WTC11 (cell line): ENCODE data around the gene POLR3H. TPM values are rescaled to one million over a fixed set of nuclear protein-coding genes. Genes with fewer than 3 reads are reported as not detected.

Source experiments
- ATAC-seq: fragments of 200-7000 bp; cut with Tn5 transposase; 2 replicates; pipeline ENCODE4 v1.10.0; 2021; ENCODE audit warnings: mild to moderate bottlenecking, moderate library complexity
- CTCF ChIA-PET: fragments of 300-600 bp; sonication (Branson Sonifier 250); formaldehyde crosslinking; loops from one replicate; lab custom pipeline; 2021; ENCODE audit warnings: antibody characterized with exemption; lab: Charles Lee
- POLR2A ChIA-PET: fragments of 350-600 bp; sonication (Branson Sonifier 250); formaldehyde crosslinking; loops from one replicate; lab custom pipeline; 2021; ENCODE audit warnings: antibody characterized with exemption; lab: Charles Lee
- DNase-seq: peaks from one replicate; pipeline ENCODE4 v3.0.0; 2021; ENCODE audit warnings: low spot score
- H3K27ac Mint-ChIP-seq: 2 replicates; pipeline ENCODE4 v1.8.0; 2021; ENCODE audit warnings: mixed read lengths
- H3K27me3 Mint-ChIP-seq: 2 replicates; pipeline ENCODE4 v1.8.0; 2021; ENCODE audit warnings: low read depth, mild to moderate bottlenecking, moderate library complexity, mixed read lengths
- H3K36me3 Mint-ChIP-seq: 2 replicates; pipeline ENCODE4 v1.8.0; 2021; ENCODE audit warnings: mixed read lengths
- H3K4me1 Mint-ChIP-seq: 2 replicates; pipeline ENCODE4 v1.8.0; 2022; ENCODE audit warnings: mixed read lengths
- H3K4me3 Mint-ChIP-seq: 2 replicates; pipeline ENCODE4 v1.8.0; 2021; ENCODE audit warnings: mild to moderate bottlenecking, moderate library complexity, mixed read lengths
- H3K9me3 Mint-ChIP-seq: 2 replicates; pipeline ENCODE4 v1.8.0; 2021; ENCODE audit warnings: mixed read lengths
- ATF1 ChIP-seq: sonication (generic); formaldehyde crosslinking; IDR thresholded peaks from 2 replicates; pipeline ENCODE4 v1.8.1; 2023; ENCODE audit warnings: mild to moderate bottlenecking, moderate library complexity, missing genetic modification reagents
- ELF4 ChIP-seq: sonication (generic); formaldehyde crosslinking; IDR thresholded peaks from 2 replicates; pipeline ENCODE4 v1.8.1; 2022; ENCODE audit warnings: low read depth, mild to moderate bottlenecking, moderate library complexity, missing genetic modification reagents
- EMX1 ChIP-seq: fragments of 250-450 bp; sonication (Bioruptor Pico); IDR thresholded peaks from 2 replicates; pipeline ENCODE4 v1.8.0; 2021; ENCODE audit warnings: mild to moderate bottlenecking
- FOXJ3 ChIP-seq: sonication (generic); formaldehyde crosslinking; IDR thresholded peaks from 2 replicates; pipeline ENCODE4 v1.9.0; 2021; ENCODE audit warnings: missing genetic modification reagents, mild to moderate bottlenecking, borderline replicate concordance
- FOXK1 ChIP-seq: sonication (generic); formaldehyde crosslinking; IDR thresholded peaks from 2 replicates; pipeline ENCODE4 v1.8.0; 2022; ENCODE audit warnings: mild to moderate bottlenecking, moderate library complexity, missing genetic modification reagents
- GRHL2 ChIP-seq: fragments of 250-450 bp; sonication (Bioruptor Pico); IDR thresholded peaks from 2 replicates; pipeline ENCODE4 v1.8.0; 2022; ENCODE audit warnings: mild to moderate bottlenecking, moderate library complexity; ENCODE audit not compliant: insufficient replicate concordance, severe bottlenecking
- NFE2L1 ChIP-seq: sonication (generic); formaldehyde crosslinking; IDR thresholded peaks from 2 replicates; pipeline ENCODE4 v1.8.1; 2023; ENCODE audit warnings: missing genetic modification reagents
- NR3C1 ChIP-seq: sonication (generic); formaldehyde crosslinking; conservative IDR thresholded peaks from 2 replicates; pipeline ENCODE4 v1.8.1; 2023; ENCODE audit warnings: low read depth, mild to moderate bottlenecking, missing genetic modification reagents
- PRRX2 ChIP-seq: fragments of 250-450 bp; sonication (Bioruptor Pico); IDR thresholded peaks from 2 replicates; pipeline ENCODE4 v1.8.0; 2021; ENCODE audit warnings: mild to moderate bottlenecking
- RORB ChIP-seq: fragments of 250-450 bp; sonication (Bioruptor Pico); IDR thresholded peaks from 2 replicates; pipeline ENCODE4 v1.9.0; 2021; ENCODE audit warnings: mild to moderate bottlenecking
- TEAD1 ChIP-seq: sonication (generic); formaldehyde crosslinking; IDR thresholded peaks from 2 replicates; pipeline ENCODE4 v1.8.0; 2022; ENCODE audit warnings: mild to moderate bottlenecking, missing genetic modification reagents
- TEAD4 ChIP-seq: sonication (generic); formaldehyde crosslinking; IDR thresholded peaks from 2 replicates; pipeline ENCODE4 v1.8.0; 2022; ENCODE audit warnings: mild to moderate bottlenecking, missing genetic modification reagents
- ZNF416 ChIP-seq: fragments of 250-450 bp; sonication (Bioruptor Pico); IDR thresholded peaks from 2 replicates; pipeline ENCODE4 v1.9.0; 2021; ENCODE audit warnings: mild to moderate bottlenecking, inconsistent platforms
- ZNF671 ChIP-seq: fragments of 250-450 bp; sonication (Bioruptor Pico); IDR thresholded peaks from 2 replicates; pipeline ENCODE4 v1.8.0; 2021; ENCODE audit warnings: mild to moderate bottlenecking
- total RNA-seq: library from RNA; stranded (reverse); gene quantifications from 3 replicates; pipeline ENCODE4 v1.2.3, GENCODE V29; 2021
- TF ChIP-seq, protein P1 (sequence below): sonication (generic); formaldehyde crosslinking; IDR thresholded peaks from 2 replicates; pipeline ENCODE4 v1.8.1; 2023; ENCODE audit warnings: mild to moderate bottlenecking, missing genetic modification reagents
- TF ChIP-seq, protein P2 (sequence below): sonication (generic); formaldehyde crosslinking; IDR thresholded peaks from 2 replicates; pipeline ENCODE4 v1.8.0; 2022; ENCODE audit warnings: mild to moderate bottlenecking, missing genetic modification reagents
- TF ChIP-seq, protein P3 (sequence below): sonication (generic); formaldehyde crosslinking; IDR thresholded peaks from 2 replicates; pipeline ENCODE4 v1.8.0; 2022; ENCODE audit warnings: mild to moderate bottlenecking, missing genetic modification reagents
- TF ChIP-seq, protein P4 (sequence below): fragments of 200-600 bp; IDR thresholded peaks from 2 replicates; pipeline ENCODE4 v1.8.0; 2022; ENCODE audit warnings: antibody characterized with exemption
- TF ChIP-seq, protein P5 (sequence below): sonication (generic); formaldehyde crosslinking; IDR thresholded peaks from 2 replicates; pipeline ENCODE4 v1.8.0; 2023; ENCODE audit warnings: missing genetic modification reagents, mild to moderate bottlenecking, borderline replicate concordance
- TF ChIP-seq, protein P6 (sequence below): sonication (generic); formaldehyde crosslinking; IDR thresholded peaks from 2 replicates; pipeline ENCODE4 v1.8.1; 2022; ENCODE audit warnings: mild to moderate bottlenecking, moderate library complexity, missing genetic modification reagents
- TF ChIP-seq, protein P7 (sequence below): sonication (generic); formaldehyde crosslinking; conservative IDR thresholded peaks from 2 replicates; pipeline ENCODE4 v1.8.1; 2023; ENCODE audit warnings: mild to moderate bottlenecking, low read depth, missing genetic modification reagents, moderate library complexity

The POLR3H gene
- total RNA-seq, 1 experiment from 2014 or later = 28.8 TPM

DNA sequence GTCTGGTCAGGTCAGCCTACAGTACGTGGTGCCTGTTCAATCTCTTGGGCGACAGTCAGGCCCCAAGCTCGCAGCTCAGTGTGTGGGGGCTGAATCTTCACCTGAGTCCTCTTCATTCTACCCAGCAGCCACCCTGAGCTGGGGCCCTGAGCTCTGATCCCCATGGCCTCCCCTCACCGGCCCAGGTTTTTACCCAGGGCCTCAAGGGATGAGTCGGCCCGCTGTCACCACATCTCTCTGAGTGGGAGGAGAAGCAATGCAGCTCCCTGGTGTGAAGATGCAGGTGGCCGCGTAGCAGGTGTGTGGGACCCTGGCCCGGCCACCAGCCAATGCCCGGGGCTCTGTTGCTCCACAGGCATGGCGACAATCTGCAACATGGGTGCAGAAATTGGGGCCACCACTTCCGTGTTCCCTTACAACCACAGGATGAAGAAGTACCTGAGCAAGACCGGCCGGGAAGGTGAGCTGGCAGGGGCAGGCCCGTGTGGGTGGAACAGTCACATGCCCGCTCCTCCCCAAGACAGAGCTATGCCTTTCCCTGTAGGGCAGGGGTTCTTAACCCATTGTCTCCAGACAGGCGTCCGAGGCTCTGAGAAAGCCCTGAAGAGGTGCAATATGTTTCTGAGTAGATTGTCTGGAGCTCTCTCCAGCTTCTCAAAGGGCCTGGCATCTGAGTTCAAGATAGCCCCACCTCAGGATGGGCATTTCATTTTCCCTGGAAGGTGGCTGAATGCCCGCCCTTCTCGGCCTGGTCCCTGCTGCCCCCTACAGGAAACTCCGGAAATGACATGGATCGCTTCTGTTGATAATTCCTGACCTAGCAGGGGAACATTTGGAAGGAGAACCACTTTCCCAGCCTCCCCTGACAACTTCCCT, 26.9 kb downstream of the POLR3H start:
- H3K27me3 Mint-ChIP-seq = no peaks in the 10 kb centered on the region
- H3K9me3 Mint-ChIP-seq = no peaks in the 10 kb centered on the region
- peak; percentile 38 for ATAC-seq
- ChIA-PET POLR2A (interaction anchor here (1.2 to 1.3 kb wide), 2 partner anchors 49 to 70 kb away, joined by 4 to 7 read pairs; partner anchors contain the start of genes PHF5A and TOB2), CTCF (interaction anchor here (0.6 to 4.7 kb wide), 51 partner anchors 8 to 271 kb away, joined by 3 to 110 read pairs (median 5); partner anchors contain the start of genes ACO2, CSDC2, PHF5A and PMM1)
- H3K27ac Mint-ChIP-seq = no peak overlapping the region
- H3K4me3 Mint-ChIP-seq = no peak overlapping the region
- peaks cover 22% of the 10 kb centered on the region; the same call in 1 of the 2 replicates for H3K36me3 Mint-ChIP-seq
- TF ChIP-seq PRRX2 (CRISPR knock-in tag) = no peak
- peak; percentile 13; the same call in 1 of the 2 replicates for TF ChIP-seq TEAD4
- no peak for TF ChIP-seq GRHL2
- TF ChIP-seq, protein P1, sequence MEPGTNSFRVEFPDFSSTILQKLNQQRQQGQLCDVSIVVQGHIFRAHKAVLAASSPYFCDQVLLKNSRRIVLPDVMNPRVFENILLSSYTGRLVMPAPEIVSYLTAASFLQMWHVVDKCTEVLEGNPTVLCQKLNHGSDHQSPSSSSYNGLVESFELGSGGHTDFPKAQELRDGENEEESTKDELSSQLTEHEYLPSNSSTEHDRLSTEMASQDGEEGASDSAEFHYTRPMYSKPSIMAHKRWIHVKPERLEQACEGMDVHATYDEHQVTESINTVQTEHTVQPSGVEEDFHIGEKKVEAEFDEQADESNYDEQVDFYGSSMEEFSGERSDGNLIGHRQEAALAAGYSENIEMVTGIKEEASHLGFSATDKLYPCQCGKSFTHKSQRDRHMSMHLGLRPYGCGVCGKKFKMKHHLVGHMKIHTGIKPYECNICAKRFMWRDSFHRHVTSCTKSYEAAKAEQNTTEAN (CRISPR knock-in tag) = no peak
- TF ChIP-seq, protein P2, sequence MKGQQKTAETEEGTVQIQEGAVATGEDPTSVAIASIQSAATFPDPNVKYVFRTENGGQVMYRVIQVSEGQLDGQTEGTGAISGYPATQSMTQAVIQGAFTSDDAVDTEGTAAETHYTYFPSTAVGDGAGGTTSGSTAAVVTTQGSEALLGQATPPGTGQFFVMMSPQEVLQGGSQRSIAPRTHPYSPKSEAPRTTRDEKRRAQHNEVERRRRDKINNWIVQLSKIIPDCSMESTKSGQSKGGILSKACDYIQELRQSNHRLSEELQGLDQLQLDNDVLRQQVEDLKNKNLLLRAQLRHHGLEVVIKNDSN = 0 out of 2 replicates have a peak, but pooled peaks have one; percentile 15
- no peak for TF ChIP-seq EMX1
- no peak for TF ChIP-seq FOXJ3
- no peak for TF ChIP-seq NR3C1 (CRISPR knock-in tag)
- TF ChIP-seq, protein P3, sequence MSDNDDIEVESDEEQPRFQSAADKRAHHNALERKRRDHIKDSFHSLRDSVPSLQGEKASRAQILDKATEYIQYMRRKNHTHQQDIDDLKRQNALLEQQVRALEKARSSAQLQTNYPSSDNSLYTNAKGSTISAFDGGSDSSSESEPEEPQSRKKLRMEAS (CRISPR knock-in tag) = no peak
- TF ChIP-seq, protein P4, sequence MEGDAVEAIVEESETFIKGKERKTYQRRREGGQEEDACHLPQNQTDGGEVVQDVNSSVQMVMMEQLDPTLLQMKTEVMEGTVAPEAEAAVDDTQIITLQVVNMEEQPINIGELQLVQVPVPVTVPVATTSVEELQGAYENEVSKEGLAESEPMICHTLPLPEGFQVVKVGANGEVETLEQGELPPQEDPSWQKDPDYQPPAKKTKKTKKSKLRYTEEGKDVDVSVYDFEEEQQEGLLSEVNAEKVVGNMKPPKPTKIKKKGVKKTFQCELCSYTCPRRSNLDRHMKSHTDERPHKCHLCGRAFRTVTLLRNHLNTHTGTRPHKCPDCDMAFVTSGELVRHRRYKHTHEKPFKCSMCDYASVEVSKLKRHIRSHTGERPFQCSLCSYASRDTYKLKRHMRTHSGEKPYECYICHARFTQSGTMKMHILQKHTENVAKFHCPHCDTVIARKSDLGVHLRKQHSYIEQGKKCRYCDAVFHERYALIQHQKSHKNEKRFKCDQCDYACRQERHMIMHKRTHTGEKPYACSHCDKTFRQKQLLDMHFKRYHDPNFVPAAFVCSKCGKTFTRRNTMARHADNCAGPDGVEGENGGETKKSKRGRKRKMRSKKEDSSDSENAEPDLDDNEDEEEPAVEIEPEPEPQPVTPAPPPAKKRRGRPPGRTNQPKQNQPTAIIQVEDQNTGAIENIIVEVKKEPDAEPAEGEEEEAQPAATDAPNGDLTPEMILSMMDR = peak; percentile 91
- no peak for TF ChIP-seq FOXK1 (CRISPR knock-in tag)
- no peak for TF ChIP-seq ZNF671 (CRISPR knock-in tag)
- TF ChIP-seq NFE2L1 (CRISPR knock-in tag) = no peak
- TF ChIP-seq RORB (CRISPR knock-in tag) = no peak
- TF ChIP-seq ELF4 = no peak
- peak; percentile 86 for DNase-seq
- H3K4me1 Mint-ChIP-seq = peaks cover 14% of the 10 kb centered on the region

DNA sequence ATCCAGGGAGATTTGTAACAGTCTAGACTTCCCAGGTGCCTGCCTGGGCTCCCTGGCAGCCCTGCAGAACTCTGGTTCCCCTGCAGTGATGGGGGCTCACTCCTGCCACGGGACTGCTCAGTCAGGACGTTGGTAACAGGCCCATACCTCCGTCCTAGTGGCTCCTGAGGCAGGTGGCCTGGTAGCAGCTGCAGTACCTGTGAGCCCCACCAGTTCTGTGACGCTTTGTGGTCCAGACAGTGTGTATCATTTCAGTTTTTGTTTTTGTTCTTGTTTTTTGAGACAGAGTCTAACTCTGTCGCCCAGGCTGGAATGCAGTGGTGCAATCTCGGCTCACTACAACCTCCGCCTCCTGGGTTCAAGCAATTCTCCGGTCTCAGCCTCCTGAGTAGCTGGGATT, 27.8 kb downstream of the POLR3H start:
- no peak overlapping the region for H3K4me3 Mint-ChIP-seq
- CTCF ChIA-PET = interaction anchor here (0.5 to 4.7 kb wide), 19 partner anchors 9 to 158 kb away, joined by 3 to 110 read pairs (median 7); partner anchors contain the start of genes ACO2, PHF5A, PMM1 and TEF
- ATAC-seq (no peak), DNase-seq (no peak)
- POLR2A ChIA-PET = no interaction called here
- TF ChIP-seq ZNF671 (CRISPR knock-in tag) = no peak
- TF ChIP-seq, protein P5, sequence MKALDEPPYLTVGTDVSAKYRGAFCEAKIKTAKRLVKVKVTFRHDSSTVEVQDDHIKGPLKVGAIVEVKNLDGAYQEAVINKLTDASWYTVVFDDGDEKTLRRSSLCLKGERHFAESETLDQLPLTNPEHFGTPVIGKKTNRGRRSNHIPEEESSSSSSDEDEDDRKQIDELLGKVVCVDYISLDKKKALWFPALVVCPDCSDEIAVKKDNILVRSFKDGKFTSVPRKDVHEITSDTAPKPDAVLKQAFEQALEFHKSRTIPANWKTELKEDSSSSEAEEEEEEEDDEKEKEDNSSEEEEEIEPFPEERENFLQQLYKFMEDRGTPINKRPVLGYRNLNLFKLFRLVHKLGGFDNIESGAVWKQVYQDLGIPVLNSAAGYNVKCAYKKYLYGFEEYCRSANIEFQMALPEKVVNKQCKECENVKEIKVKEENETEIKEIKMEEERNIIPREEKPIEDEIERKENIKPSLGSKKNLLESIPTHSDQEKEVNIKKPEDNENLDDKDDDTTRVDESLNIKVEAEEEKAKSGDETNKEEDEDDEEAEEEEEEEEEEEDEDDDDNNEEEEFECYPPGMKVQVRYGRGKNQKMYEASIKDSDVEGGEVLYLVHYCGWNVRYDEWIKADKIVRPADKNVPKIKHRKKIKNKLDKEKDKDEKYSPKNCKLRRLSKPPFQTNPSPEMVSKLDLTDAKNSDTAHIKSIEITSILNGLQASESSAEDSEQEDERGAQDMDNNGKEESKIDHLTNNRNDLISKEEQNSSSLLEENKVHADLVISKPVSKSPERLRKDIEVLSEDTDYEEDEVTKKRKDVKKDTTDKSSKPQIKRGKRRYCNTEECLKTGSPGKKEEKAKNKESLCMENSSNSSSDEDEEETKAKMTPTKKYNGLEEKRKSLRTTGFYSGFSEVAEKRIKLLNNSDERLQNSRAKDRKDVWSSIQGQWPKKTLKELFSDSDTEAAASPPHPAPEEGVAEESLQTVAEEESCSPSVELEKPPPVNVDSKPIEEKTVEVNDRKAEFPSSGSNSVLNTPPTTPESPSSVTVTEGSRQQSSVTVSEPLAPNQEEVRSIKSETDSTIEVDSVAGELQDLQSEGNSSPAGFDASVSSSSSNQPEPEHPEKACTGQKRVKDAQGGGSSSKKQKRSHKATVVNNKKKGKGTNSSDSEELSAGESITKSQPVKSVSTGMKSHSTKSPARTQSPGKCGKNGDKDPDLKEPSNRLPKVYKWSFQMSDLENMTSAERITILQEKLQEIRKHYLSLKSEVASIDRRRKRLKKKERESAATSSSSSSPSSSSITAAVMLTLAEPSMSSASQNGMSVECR = no peak
- TF ChIP-seq, protein P6, sequence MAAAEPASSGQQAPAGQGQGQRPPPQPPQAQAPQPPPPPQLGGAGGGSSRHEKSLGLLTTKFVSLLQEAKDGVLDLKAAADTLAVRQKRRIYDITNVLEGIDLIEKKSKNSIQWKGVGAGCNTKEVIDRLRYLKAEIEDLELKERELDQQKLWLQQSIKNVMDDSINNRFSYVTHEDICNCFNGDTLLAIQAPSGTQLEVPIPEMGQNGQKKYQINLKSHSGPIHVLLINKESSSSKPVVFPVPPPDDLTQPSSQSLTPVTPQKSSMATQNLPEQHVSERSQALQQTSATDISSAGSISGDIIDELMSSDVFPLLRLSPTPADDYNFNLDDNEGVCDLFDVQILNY (CRISPR knock-in tag) = no peak
- TF ChIP-seq ATF1 (CRISPR knock-in tag) = no peak
- TF ChIP-seq ZNF416 (CRISPR knock-in tag) = no peak
- TF ChIP-seq EMX1 = no peak
- TF ChIP-seq, protein P7, sequence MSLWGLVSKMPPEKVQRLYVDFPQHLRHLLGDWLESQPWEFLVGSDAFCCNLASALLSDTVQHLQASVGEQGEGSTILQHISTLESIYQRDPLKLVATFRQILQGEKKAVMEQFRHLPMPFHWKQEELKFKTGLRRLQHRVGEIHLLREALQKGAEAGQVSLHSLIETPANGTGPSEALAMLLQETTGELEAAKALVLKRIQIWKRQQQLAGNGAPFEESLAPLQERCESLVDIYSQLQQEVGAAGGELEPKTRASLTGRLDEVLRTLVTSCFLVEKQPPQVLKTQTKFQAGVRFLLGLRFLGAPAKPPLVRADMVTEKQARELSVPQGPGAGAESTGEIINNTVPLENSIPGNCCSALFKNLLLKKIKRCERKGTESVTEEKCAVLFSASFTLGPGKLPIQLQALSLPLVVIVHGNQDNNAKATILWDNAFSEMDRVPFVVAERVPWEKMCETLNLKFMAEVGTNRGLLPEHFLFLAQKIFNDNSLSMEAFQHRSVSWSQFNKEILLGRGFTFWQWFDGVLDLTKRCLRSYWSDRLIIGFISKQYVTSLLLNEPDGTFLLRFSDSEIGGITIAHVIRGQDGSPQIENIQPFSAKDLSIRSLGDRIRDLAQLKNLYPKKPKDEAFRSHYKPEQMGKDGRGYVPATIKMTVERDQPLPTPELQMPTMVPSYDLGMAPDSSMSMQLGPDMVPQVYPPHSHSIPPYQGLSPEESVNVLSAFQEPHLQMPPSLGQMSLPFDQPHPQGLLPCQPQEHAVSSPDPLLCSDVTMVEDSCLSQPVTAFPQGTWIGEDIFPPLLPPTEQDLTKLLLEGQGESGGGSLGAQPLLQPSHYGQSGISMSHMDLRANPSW (CRISPR knock-in tag) = no peak
- no peak for TF ChIP-seq TEAD1 (CRISPR knock-in tag)
- H3K27ac Mint-ChIP-seq = no peak overlapping the region
- H3K27me3 Mint-ChIP-seq = no peaks in the 10 kb centered on the region
- no peaks in the 10 kb centered on the region for H3K9me3 Mint-ChIP-seq
- H3K4me1 Mint-ChIP-seq = peaks cover 22% of the 10 kb centered on the region
- H3K36me3 Mint-ChIP-seq = peaks cover 23% of the 10 kb centered on the region; the same call in 1 of the 2 replicates
